Subcutaneous abdominal adipose tissue (tissue), 5 donors: ENCODE measurements around the gene ISL2.

Experiments
- H3K27ac ChIP-seq: one replicate; pipeline ENCODE4 v1.7.0; 2013; ENCODE audit warnings: low read depth, mild to moderate bottlenecking, inconsistent platforms, low read length, moderate library complexity
- H3K27me3 ChIP-seq, 5 donors: one replicate each; pipeline ENCODE4 v1.7.0; 2013; ENCODE audit warnings: low read length in 5 of 5, inconsistent platforms in 1 of 5; ENCODE audit not compliant: control insufficient read depth in 5 of 5, insufficient read depth in 4 of 5
- H3K36me3 ChIP-seq, 5 donors: one replicate each; pipeline ENCODE4 v1.7.0; 2013; ENCODE audit warnings: low read length in 5 of 5; ENCODE audit not compliant: control insufficient read depth in 5 of 5, insufficient read depth in 5 of 5
- H3K4me1 ChIP-seq, 5 donors: one replicate each; pipeline ENCODE4 v1.7.0; 2013; ENCODE audit warnings: low read length in 5 of 5, mild to moderate bottlenecking in 3 of 5, moderate library complexity in 1 of 5; ENCODE audit not compliant: control insufficient read depth in 5 of 5, insufficient read depth in 5 of 5
- H3K4me3 ChIP-seq, 5 donors: one replicate each; pipeline ENCODE4 v1.7.0; 2013; ENCODE audit warnings: low read length in 5 of 5, low read depth in 1 of 5
- H3K9ac ChIP-seq, 5 donors: one replicate each; pipeline ENCODE4 v1.7.0; 2013; ENCODE audit warnings: low read length in 5 of 5, mild to moderate bottlenecking in 4 of 5, moderate library complexity in 3 of 5
- H3K9me3 ChIP-seq, 5 donors: one replicate each; pipeline ENCODE4 v1.7.0; 2013; ENCODE audit warnings: low read length in 5 of 5; ENCODE audit not compliant: control insufficient read depth in 5 of 5
- donor health status: healthy.
- donor health status: healthy.
- donor health status: healthy.
- donor health status: healthy.
- donor health status: healthy.

ISL2 gene

GRCh38 chr15:76386178-76386577, 49.6 kb downstream of the ISL2 start:
- Histone ChIP-seq H3K4me3 (no peak overlapping the region), H3K36me3 (peaks cover 0 to 13% (median 6%) of the 10 kb centered on the region in 5 donors), H3K27ac (no peak overlapping the region), H3K9me3 (no peaks in the 10 kb centered on the region), H3K4me1 (no peaks in the 10 kb centered on the region), H3K27me3 (no peaks in the 10 kb centered on the region), H3K9ac (no peak overlapping the region)

GRCh38 chr15:76386926-76387325, 50.4 kb downstream of the ISL2 start:
- H3K36me3 ChIP-seq: peaks cover 0 to 6% (median 3%) of the 10 kb centered on the region in 5 donors
- no peak overlapping the region for H3K9ac ChIP-seq
- H3K9me3 ChIP-seq: no peaks in the 10 kb centered on the region
- no peak overlapping the region for H3K4me3 ChIP-seq
- H3K27me3 ChIP-seq: no peaks in the 10 kb centered on the region
- H3K4me1 ChIP-seq: no peaks in the 10 kb centered on the region
- H3K27ac ChIP-seq: no peak overlapping the region

GRCh38 chr15:76390571-76390970, 54.0 kb downstream of the ISL2 start:
- H3K9me3 ChIP-seq: no peaks in the 10 kb centered on the region
- peaks cover 0 to 4% (median 0%) of the 10 kb centered on the region in 5 donors for H3K36me3 ChIP-seq
- no peak overlapping the region for H3K4me3 ChIP-seq
- no peak overlapping the region for H3K9ac ChIP-seq
- no peak overlapping the region for H3K27ac ChIP-seq
- H3K27me3 ChIP-seq: no peaks in the 10 kb centered on the region
- no peaks in the 10 kb centered on the region for H3K4me1 ChIP-seq

GRCh38 chr15:76391309-76391708, 54.7 kb downstream of the ISL2 start:
- no peak overlapping the region for H3K4me3 ChIP-seq
- H3K27me3 ChIP-seq: no peaks in the 10 kb centered on the region
- peaks cover 0 to 4% (median 0%) of the 10 kb centered on the region in 5 donors for H3K36me3 ChIP-seq
- H3K27ac ChIP-seq: no peak overlapping the region
- no peaks in the 10 kb centered on the region for H3K4me1 ChIP-seq
- no peak overlapping the region for H3K9ac ChIP-seq
- no peaks in the 10 kb centered on the region for H3K9me3 ChIP-seq

- no peak overlapping the region for H3K9ac ChIP-seq
- H3K4me1 ChIP-seq: no peaks in the 10 kb centered on the region
- no peaks in the 10 kb centered on the region for H3K27me3 ChIP-seq
- H3K4me3 ChIP-seq: no peak overlapping the region
- no peaks in the 10 kb centered on the region for H3K9me3 ChIP-seq
- H3K27ac ChIP-seq: no peak overlapping the region
- H3K36me3 ChIP-seq: peaks cover 0 to 4% (median 0%) of the 10 kb centered on the region in 5 donors
These were observed 55.3 kb downstream of the ISL2 start for GRCh38 chr15:76391847-76392246.
